Naive B cell (primary cell): Measurements from ENCODE around the gene SRCAP. TPM values are rescaled to one million over a fixed set of nuclear protein-coding genes. Genes with fewer than 3 reads are reported as not detected.

Experiments used
- ATAC-seq, 2 donors: fragments of 150-1000 bp; cut with Tn5 transposase; 2 replicates each; pipeline ENCODE4 v1.10.0; 2021; ENCODE audit warnings: low read depth in 2 of 2, mild to moderate bottlenecking in 2 of 2, moderate library complexity in 2 of 2
- DNase-seq: peaks from one replicate; pipeline ENCODE4 v3.0.0; 2022
- H3K27ac Mint-ChIP-seq, 6 donors: one replicate each; pipeline ENCODE4 v1.8.0; 2020 to 2022; ENCODE audit warnings: mild to moderate bottlenecking in 6 of 6, mixed read lengths in 6 of 6, moderate library complexity in 5 of 6, inconsistent platforms in 2 of 6
- H3K27me3 Mint-ChIP-seq, 3 donors: one replicate each; pipeline ENCODE4 v1.8.0; 2021 to 2022; ENCODE audit warnings: mixed read lengths in 3 of 3, mild to moderate bottlenecking in 1 of 3
- H3K36me3 Mint-ChIP-seq, 2 donors: one replicate each; pipeline ENCODE4 v1.8.0; 2020 to 2022; ENCODE audit warnings: mixed read lengths in 2 of 2, inconsistent platforms in 1 of 2, mild to moderate bottlenecking in 1 of 2
- H3K4me1 Mint-ChIP-seq, 3 donors: one replicate each; pipeline ENCODE4 v1.8.0; 2020 to 2022; ENCODE audit warnings: mixed read lengths in 3 of 3, inconsistent platforms in 1 of 3, mild to moderate bottlenecking in 1 of 3, moderate library complexity in 1 of 3
- H3K4me3 Mint-ChIP-seq, 8 donors: one replicate each; pipeline ENCODE4 v1.8.0; 2020 to 2022; ENCODE audit warnings: mild to moderate bottlenecking in 8 of 8, mixed read lengths in 8 of 8, moderate library complexity in 8 of 8, inconsistent platforms in 2 of 8
- H3K9me3 Mint-ChIP-seq, 7 donors: one replicate each; pipeline ENCODE4 v1.8.0; 2020 to 2022; ENCODE audit warnings: mixed read lengths in 7 of 7, mild to moderate bottlenecking in 5 of 7, inconsistent platforms in 2 of 7, moderate library complexity in 1 of 7
- polyA plus RNA-seq, 6 donors: library from polyadenylated mRNA; unstranded; fragments of 300-500 nt; fragmentation: Illumina TruSeq; gene quantifications; one replicate each; pipeline ENCODE4 v1.2.3, GENCODE V29; 2021; ENCODE audit warnings: low read depth in 6 of 6

The SRCAP gene
- polyA plus RNA-seq, 6 donors from 2014 or later, result 11.9 to 41.5 (median 14.8) TPM; not detected in 1

- H3K4me1 Mint-ChIP-seq, result peaks cover 27 to 51% (median 34%) of the 10 kb centered on the region in 3 donors
- no peaks in the 10 kb centered on the region for H3K9me3 Mint-ChIP-seq
- peak; percentile 64 for ATAC-seq
Measured at GRCh38 chr16:30657866-30658730, 40.9 kb upstream of the SRCAP start, which contains the start of gene FBRS. TSS of gene FBRS (plus strand) at chr16:30658431. CDS start at chr16:30659519, 1,088 bp downstream.

DNA sequence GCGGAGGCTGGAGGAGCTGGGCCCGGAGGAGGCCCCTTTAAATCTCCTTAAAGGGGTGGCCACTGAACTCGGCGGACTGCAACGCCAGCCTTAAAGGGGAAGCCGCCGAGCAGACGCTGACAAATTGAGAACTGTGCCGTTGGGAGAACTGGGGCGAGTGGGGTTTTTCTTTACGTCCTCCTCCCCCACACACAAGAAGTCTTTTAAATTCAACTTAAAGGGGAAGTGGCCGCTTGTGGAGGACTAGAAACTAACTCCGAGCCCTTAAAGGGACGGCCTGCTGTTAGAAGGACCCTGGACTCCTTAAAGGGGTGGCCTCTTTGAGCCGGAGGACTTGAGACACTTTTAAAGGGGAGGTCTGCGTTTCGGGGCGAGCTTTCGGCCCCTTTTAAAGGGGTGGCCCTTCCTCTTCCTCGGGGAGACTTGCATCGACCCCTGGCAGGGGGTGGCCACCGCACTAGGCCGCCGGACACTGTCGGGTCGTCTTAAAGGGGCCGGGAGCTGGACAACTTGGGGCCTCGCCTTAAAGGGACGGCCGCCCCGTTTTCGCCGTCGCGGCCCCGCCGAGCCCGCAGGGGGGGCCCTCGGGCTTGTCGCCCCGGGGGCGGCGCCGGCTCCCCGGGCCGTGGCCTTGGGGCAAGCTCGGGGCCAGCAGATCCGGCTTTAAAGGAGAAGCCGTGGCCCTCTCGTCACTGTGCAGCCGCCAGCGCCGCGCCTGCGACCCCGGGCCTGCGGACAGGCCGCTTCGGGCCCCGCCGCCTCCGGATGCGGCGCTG is 40.1 kb upstream of the SRCAP start:
- no peaks in the 10 kb centered on the region for H3K27me3 Mint-ChIP-seq
- peak overlapping the region; percentile 90 to 100 (median 99) for H3K4me3 Mint-ChIP-seq
- ATAC-seq (no peak), DNase-seq (no peak)
- peaks cover 12 to 26% of the 10 kb centered on the region in 2 donors for H3K36me3 Mint-ChIP-seq
- peaks cover 27 to 59% (median 41%) of the 10 kb centered on the region in 3 donors for H3K4me1 Mint-ChIP-seq
- peak overlapping the region; percentile 99 to 100 (median 100) for H3K27ac Mint-ChIP-seq
- H3K9me3 Mint-ChIP-seq, result no peaks in the 10 kb centered on the region

More at GRCh38 chr16:30657866-30658730, 40.9 kb upstream of the SRCAP start, which contains the start of gene FBRS:
- Mint-ChIP-seq H3K36me3 (peaks cover 6 to 26% of the 10 kb centered on the region in 2 donors), H3K27me3 (no peaks in the 10 kb centered on the region), H3K4me3 (peak within 1 kb of the TSS; percentile 90 to 100 (median 99)), H3K27ac (peak within 1 kb of the TSS; percentile 99 to 100 (median 100))
- peak; percentile 100 for DNase-seq

DNA sequence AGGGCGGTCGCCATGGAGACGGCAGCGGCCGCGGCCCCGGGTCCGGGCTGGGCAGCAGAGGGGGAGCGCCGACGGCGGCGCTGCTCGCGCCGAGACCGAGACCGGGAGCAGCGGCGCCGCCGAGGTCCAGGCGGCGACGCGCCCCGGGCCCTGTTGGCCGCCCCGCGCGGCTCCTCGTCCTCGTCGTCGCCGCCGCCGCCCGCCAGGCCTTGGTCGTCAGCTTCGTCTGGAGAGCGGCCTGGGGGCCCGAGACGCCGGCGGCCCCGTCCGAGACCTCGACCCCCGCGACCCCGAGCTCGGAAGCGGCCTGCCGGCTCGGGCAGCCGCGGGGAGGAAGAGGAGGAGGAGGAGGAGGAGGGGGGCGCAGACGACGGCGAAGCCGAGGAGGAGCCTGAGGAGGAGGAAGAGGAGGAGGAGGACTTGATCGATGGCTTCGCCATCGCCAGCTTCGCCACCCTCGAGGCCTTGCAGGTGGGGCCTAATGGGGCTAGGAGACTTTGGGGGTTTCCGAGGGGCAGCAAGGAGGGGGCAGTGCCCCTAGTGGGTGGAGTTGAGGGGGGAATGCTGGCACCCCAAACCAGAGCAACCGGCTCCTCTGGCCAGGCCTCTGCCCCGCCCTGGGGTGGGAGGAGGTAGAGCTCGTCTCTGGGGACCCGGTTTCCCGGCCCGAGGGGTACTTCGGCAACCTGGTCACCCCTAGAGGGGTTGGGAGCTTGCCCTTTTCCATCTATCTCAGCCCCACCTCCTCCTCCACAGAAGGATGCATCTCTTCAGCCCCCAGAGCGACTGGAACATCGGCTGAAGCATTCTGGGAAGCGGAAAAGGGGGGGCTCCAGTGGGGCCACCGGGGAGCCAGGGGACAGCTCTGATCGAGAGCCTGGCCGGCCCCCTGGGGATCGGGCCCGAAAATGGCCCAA is 39.2 kb upstream of the SRCAP start:
- no peak for ATAC-seq
- peak overlapping the region; percentile 75 to 95 (median 89) for H3K4me3 Mint-ChIP-seq
- no peaks in the 10 kb centered on the region for H3K9me3 Mint-ChIP-seq
- peak; percentile 56 for DNase-seq
- no peaks in the 10 kb centered on the region for H3K27me3 Mint-ChIP-seq
- H3K4me1 Mint-ChIP-seq, result peaks cover 28 to 59% (median 41%) of the 10 kb centered on the region in 3 donors
- peaks cover 12 to 25% of the 10 kb centered on the region in 2 donors for H3K36me3 Mint-ChIP-seq
- peak overlapping the region; percentile 36 to 99 (median 92) for H3K27ac Mint-ChIP-seq

DNA sequence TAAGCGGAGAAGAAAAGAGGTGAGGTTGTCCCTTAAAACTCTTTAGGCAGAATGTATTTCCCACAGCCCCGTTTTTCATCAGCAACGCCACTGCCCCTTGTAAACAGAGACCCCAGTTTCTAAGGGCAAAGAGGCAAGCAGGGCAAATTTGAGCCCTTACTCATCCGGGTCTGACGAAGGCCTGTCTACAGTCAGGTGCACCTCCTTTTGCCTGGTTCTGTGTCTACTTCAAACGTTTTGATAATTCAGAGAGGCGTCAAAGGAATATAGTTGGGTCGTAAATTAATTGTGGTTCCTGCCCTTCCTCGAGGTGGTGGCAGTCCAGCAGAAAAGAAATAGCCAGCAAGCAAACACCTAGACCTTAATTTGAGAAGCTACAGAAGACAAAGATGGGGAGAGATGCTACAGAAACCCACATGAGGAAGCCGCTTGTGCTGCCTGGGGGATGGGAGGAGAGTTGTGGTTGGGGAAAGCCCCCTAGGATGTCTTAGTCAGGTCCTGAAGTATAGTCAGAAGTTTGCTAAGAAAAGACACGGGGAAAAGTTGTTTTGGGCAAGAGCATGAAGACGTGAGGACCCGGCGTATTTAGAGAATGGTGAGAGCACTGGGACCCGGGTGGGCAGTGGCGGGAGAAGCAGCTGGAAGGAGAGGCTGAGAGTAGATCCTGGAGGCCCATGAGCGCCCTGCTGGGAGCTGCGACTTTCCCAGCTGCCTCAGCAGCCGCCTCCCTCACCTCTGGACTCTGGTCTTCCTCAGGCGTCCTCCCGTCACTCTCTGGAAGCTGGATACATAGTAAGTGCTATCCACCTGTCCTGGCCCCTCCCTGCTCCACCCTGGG is 38.3 kb upstream of the SRCAP start:
- Mint-ChIP-seq H3K4me3 (peak overlapping the region; percentile 75 to 95 (median 89)), H3K4me1 (peaks cover 34 to 53% (median 41%) of the 10 kb centered on the region in 3 donors), H3K9me3 (no peaks in the 10 kb centered on the region), H3K27me3 (no peaks in the 10 kb centered on the region), H3K36me3 (peaks cover 12 to 19% of the 10 kb centered on the region in 2 donors), H3K27ac (peak overlapping the region; percentile 85 to 99 (median 92))
- peak in 1 of 2 donors; percentile 9 for ATAC-seq
- DNase-seq, result peak; percentile 81

- peaks cover 26 to 36% (median 36%) of the 10 kb centered on the region in 3 donors for H3K4me1 Mint-ChIP-seq
- ATAC-seq (no peak), DNase-seq (no peak)
- no peaks in the 10 kb centered on the region for H3K9me3 Mint-ChIP-seq
- H3K27ac Mint-ChIP-seq, result peak overlapping the region in 1 of 6 donors; percentile 91
- H3K27me3 Mint-ChIP-seq, result no peaks in the 10 kb centered on the region
- H3K36me3 Mint-ChIP-seq, result peaks cover 12 to 20% of the 10 kb centered on the region in 2 donors
- peak overlapping the region in 1 of 8 donors; percentile 56 for H3K4me3 Mint-ChIP-seq
Measured at GRCh38 chr16:30662449-30662848, 36.5 kb upstream of the SRCAP start.

DNA sequence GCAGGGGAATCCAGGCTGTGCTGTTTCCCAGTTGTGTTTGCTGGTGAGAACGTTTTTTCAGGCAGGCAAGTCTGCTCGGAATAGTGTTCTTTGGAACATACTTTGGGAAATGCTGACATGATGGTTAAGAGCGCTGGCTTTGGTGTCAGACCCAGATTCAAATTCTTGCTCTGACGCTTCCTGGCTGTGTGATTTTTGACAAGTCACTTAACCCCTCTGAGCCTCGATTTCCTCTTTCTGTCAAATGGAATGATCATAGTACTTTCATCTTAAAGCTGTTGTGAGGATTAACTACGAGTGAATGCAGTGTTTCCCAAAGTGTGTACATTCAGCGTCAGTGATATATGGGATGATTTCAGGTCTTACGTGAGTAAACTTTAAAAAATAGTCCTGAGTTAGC is 35.9 kb upstream of the SRCAP start:
- H3K27me3 Mint-ChIP-seq, result no peaks in the 10 kb centered on the region
- no peaks in the 10 kb centered on the region for H3K9me3 Mint-ChIP-seq
- H3K27ac Mint-ChIP-seq, result peak overlapping the region in 4 of 6 donors; percentile 6 to 75 (median 63)
- peaks cover 15 to 26% of the 10 kb centered on the region in 2 donors for H3K36me3 Mint-ChIP-seq
- DNase-seq (no peak), ATAC-seq (no peak)
- H3K4me1 Mint-ChIP-seq, result peaks cover 31 to 35% (median 34%) of the 10 kb centered on the region in 3 donors
- peak overlapping the region in 2 of 8 donors; percentile 44 to 56 for H3K4me3 Mint-ChIP-seq

GRCh38 chr16:30663820-30664219 is 35.2 kb upstream of the SRCAP start:
- Mint-ChIP-seq H3K27ac (peak overlapping the region in 2 of 6 donors; percentile 29 to 75), H3K4me1 (peaks cover 28 to 35% (median 34%) of the 10 kb centered on the region in 3 donors), H3K4me3 (peak overlapping the region in 1 of 8 donors; percentile 44), H3K27me3 (no peaks in the 10 kb centered on the region), H3K9me3 (no peaks in the 10 kb centered on the region), H3K36me3 (peaks cover 16 to 23% of the 10 kb centered on the region in 2 donors)
- no peak for DNase-seq
- no peak for ATAC-seq

DNA sequence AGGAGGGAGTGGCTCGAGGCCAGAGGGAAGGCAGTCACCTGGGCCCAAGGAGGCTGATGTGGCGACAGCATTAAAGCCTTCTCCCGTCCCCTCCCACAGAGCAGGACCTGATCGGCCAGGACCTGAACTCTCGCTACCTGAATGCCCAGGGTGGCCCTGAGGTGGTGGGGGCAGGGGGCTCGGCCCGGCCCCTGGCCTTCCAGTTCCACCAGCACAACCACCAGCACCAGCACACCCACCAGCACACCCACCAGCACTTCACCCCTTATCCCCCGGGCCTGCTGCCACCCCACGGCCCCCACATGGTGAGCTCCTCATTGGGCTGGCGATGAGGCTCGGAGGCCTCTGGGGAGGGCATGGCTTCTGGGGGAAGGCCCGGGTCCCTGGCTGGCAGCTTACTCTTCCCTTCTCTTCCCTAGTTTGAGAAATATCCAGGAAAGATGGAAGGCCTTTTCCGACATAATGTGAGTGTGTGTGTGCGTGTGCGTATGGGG is 34.3 kb upstream of the SRCAP start:
- DNase-seq (no peak), ATAC-seq (no peak)
- Mint-ChIP-seq H3K4me1 (peaks cover 28 to 35% (median 34%) of the 10 kb centered on the region in 3 donors), H3K9me3 (no peaks in the 10 kb centered on the region), H3K36me3 (peaks cover 16 to 22% of the 10 kb centered on the region in 2 donors), H3K4me3 (no peak overlapping the region), H3K27me3 (no peaks in the 10 kb centered on the region), H3K27ac (peak overlapping the region in 1 of 6 donors; percentile 31)

DNA sequence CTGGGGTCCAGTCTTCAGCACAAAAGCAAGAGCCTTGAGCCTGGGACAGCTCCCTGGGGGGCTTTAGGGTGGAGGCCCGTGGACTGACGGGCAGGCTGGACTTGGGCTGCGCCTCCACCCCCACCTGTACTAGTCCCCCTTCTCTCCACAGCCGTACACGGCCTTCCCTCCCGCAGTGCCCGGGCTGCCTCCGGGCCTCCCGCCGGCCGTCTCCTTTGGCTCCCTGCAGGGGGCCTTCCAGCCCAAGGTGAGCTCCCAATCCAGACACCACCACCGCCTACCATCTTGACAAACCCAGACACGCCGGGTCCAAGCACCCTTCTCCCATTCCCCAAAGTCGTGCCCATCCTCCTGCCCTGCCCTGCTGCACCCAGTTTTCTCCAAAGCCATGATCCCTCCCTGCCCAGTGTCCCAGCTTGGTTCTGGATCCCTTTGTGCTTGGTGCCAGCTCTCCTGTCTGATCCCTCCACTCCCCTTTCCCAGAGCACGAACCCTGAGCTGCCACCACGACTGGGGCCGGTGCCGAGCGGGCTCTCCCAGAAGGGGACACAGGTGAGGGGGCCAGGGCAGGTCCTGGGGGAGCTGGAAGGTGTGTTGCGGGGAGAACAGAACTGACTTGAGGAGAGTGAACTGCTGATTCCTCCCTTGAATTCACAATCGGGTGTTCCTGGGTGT is 33.7 kb upstream of the SRCAP start:
- Mint-ChIP-seq H3K27me3 (no peaks in the 10 kb centered on the region), H3K9me3 (no peaks in the 10 kb centered on the region), H3K4me3 (peak overlapping the region in 1 of 8 donors; percentile 28), H3K27ac (peak overlapping the region in 2 of 6 donors; percentile 31 to 75), H3K4me1 (peaks cover 28 to 35% (median 32%) of the 10 kb centered on the region in 3 donors), H3K36me3 (peaks cover 16 to 22% of the 10 kb centered on the region in 2 donors)
- DNase-seq (no peak), ATAC-seq (no peak)

DNA sequence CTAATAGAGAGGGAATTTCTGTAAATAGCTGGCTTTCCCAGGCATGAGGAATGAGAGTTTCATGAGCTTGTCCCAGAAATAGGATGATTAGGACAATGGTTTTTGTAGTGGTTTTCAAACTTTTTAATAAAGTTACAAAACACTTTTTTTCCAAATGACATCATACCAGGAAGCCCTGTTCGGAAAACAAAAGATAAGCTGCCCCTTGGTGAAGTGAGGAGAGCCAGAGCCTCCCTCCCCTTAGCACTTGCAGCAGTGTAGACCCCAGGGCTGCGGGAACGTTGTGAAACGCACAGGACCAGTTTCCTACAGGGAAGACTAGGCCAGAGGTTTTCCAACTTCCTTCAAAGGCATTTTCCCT is 33.2 kb upstream of the SRCAP start:
- no peak overlapping the region for H3K27ac Mint-ChIP-seq
- H3K27me3 Mint-ChIP-seq, result no peaks in the 10 kb centered on the region
- DNase-seq (no peak), ATAC-seq (no peak)
- peaks cover 24 to 30% (median 27%) of the 10 kb centered on the region in 3 donors for H3K4me1 Mint-ChIP-seq
- peaks cover 13 to 17% of the 10 kb centered on the region in 2 donors for H3K36me3 Mint-ChIP-seq
- peak overlapping the region in 1 of 8 donors; percentile 12 for H3K4me3 Mint-ChIP-seq
- H3K9me3 Mint-ChIP-seq, result no peaks in the 10 kb centered on the region

DNA sequence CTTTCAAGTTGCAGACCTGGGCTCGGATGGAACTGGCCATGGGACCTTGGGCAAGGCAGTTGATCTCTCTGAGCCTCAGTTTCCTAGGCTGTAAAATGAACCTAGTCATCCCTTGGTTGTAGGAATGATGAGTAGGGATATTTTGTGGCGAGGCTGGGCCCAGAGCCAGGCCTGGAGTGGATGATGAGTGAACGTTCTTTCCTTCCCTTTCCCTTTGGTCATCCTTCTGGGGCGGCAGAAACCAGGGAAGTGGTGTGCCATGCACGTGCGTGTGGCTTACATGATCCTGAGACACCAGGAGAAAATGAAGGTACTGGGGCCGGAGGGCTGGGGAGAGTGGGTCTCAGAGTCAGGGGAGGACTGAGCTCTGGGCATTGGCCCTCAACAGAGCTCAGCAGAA is 32.3 kb upstream of the SRCAP start:
- Mint-ChIP-seq H3K9me3 (no peaks in the 10 kb centered on the region), H3K4me3 (peak overlapping the region in 1 of 8 donors; percentile 32)

More for the DNA sequence above, 32.3 kb upstream of the SRCAP start:
- Mint-ChIP-seq H3K36me3 (peaks cover 10 to 11% of the 10 kb centered on the region in 2 donors), H3K4me1 (peaks cover 15 to 22% (median 18%) of the 10 kb centered on the region in 3 donors), H3K27me3 (no peaks in the 10 kb centered on the region), H3K27ac (no peak overlapping the region)
- no peak for DNase-seq
- ATAC-seq, result no peak
